ENCODE measurements around the gene CAPZB.

Gene CAPZB

DNA sequence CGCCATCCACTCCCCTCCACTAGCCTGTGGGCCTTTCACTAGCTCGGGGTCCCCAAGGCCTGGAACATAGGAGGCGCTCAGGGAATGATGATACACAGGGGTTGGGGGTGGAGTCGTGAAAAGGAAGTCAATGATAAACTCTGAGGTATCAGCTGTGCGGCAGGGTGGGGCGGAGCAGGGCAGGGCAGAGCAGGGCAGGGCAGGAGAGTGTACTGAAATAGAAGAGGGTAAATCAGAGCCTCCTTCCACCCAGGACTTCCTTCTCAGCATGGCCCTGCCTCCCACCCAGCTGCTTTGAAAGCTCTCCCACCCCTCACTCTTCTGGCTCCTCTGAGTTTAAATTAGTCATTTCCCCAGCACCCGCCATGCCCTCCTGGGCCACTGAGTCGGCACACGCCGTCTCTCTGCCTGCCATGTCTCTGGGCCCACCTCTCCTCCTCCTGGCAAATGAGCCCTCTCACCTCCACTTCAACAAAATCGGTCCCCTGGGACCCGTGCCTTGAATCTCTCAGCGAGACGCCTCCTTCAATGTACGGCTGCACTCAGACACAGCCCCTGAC lies 16.9 kb downstream of the CAPZB start:
- no peak for DNase-seq (ENCODE audit: low read depth)

DNA sequence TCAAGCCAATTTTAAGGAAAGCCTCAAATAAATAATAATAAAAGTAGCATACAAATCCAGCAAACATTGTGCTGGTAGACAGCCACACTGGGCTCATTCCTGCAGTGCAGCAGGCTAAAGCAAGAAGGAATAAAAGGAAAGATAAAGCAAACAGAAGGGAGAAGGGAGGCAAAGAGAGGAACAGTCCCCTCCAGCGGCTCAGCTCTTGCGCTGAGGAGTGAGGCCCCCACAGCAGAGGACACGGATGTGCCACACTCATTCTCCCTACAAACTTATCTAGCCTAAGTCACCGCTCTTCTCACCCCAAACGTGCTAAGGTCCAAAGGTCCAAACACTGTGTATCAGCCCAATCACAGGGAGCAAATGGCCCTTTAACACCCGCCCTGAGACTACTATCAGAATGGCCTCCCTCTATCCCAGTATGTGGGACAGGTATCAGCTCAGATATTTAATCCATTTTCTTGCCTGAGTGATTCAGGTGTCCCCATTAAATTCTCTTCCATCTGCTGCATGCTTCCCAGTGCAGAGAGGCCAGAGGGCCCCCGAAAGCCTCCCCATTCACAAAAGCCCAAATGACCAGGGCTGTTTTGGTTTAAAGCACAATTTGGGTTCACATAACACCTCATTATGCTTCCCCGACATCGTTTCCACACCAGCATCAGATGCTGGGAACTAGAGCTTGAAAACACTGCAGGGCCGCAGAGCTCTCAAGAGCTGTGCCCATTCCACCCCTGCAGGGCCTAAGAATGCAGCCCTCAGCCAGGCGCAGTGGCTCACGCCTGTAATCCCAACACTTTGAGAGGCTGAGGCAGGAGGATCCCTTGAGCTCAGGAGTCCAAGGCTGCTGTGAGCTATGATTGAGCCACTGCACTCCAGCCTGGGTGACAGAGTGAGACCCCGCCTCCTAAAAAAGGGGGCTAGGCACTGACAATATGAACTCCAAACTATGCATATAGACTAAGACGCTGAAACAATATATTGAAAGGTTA lies 17.8 kb downstream of the CAPZB start:
- DNase-seq (ENCODE audit: low read depth): no peak

DNA sequence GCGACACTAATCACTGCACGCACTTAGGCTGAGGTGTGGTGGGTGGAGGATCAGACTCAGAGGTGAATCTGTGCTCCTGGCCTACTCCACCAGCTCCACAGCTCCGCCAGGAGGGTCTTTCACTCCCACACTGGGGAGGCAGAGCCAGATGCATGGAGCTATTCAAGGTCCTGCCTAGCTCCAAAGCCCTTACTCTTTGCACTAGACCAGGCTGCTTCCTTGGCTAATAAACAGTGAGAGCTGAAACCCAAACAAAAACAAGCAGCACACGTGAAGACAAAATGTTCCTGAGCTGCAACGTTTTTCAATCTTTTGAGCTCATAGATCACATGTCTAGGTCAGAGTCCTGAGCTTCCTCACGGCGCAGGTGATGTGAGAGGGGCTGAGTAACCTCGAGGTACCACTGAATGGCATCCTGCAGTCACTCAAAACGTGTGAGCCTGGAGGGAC lies 19.2 kb downstream of the CAPZB start:
- no peak for DNase-seq (ENCODE audit: low read depth)

DNA sequence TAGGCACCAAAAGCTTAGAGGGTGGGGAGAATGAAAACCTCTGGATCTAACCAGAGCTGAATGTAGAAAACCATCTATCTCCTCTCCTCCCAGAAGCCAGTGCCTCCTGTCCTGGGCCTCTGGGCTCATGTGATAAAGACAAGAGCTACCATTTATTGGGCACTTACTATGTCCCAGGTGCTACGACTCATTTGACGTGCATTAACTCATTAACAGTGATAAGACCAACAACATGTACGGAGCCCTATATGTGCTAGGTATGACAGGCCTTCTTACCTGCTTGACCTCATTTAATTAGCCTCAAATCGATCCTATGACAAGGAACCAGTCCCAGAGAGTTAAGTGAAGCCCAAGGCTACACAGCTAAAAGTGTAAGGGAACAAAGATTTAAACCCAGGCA lies 19.7 kb downstream of the CAPZB start:
- no peak for DNase-seq (ENCODE audit: low read depth)

DNA sequence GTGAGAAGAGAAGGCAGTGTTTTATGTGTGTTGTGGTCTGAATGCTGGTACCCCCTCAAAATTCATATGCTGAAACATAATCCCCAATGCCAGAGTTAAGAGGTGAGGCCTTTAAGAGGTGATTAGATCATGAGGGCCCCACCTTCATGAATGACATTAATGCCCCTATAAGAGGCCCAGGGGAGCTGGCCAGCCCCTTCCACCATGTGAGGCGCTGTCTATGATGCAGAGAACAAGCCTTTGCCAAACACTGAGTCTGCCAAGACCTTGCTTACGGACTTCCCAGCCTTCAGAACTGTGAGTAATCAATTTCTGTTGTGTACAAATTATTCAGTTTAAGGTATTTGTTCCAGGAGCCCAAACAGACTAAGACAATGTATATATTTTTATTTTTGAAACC lies 20.2 kb downstream of the CAPZB start:
- no peak for DNase-seq (ENCODE audit: low read depth)

DNA sequence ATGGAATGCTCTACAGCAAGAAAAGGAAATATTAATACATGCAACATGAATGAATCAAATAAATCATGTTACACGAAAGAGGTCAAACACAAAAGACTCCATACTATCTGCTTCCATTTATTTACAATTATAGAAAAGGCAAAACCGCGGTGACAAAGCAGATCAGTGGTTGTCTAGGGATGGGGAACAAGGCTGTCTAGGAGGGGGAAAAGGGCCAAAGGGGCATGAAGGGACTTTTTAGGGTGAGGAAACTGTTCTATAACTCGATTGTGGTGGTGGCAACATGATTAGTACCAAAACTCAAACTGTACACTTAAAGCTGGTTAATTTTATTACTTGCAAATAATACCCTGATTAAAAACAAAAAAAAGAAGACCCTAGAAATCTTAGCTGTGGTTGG lies 20.6 kb downstream of the CAPZB start:
- DNase-seq (ENCODE audit: low read depth): no peak

DNA sequence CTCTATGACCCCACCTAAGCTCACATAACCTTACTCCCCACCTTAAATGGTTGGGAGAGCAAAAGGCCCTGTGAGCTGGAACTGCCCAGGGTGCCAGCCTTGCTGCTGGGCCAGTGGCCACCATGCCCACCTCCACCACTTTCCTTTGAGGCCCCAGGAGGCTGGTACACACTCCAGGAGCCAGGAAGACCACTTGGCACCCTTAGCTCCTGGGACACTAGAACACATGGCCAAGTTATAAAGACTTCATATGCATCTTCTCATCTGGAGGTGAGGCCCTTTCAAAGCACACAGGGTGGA lies 21.9 kb downstream of the CAPZB start:
- DNase-seq (ENCODE audit: low read depth): no peak

DNA sequence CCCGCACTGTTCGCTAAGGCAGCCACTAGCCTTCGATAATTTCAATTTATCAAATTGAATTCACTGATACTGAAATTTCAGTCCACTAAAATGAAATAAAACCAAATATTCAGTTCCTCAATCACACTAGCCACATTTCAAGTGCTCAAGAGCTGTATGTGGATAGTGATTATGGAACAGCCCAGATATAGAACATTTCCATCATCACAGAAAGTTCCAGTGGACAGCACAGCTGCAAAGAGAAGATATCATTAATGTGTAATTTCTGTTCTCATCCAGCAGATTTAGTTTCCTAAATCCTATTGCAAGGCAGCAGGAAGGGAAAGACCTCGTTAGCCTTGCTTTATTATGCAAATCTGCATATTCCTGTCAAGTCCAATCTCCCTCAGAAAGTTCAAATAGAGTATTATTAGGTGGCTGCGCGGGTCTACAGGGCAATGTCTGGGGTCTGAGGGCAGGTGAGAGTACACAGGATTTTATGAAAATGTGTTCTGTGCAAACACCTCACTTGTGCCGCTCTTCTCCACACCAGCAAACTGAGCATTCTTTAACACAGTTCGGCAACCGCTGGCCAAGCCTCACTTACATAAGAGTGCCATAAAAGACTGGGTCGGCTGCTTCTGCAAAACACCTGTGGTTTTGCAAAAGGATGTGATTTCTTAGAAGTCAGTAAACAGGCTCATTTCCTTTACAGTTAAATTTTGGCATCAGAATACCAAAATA lies 22.4 kb downstream of the CAPZB start:
- DNase-seq (ENCODE audit: low read depth): no peak

DNA sequence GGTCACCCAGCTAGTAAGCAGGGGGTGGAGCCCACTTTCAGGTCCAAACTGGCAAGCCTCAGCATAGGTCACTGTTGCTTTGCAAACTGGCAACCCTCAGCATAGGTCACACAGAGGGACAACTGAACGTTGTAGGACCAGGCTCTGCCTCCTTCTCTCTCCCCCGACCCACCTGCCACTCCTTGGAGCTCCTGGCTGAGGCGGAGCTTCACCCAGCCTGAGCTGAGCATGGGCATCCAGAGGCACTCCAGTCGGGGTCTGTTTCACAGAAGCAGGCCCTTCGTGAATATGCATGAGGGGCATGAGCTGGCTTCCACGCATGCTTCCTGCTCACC lies 24.2 kb downstream of the CAPZB start:
- DNase-seq (ENCODE audit: low read depth): no peak

DNA sequence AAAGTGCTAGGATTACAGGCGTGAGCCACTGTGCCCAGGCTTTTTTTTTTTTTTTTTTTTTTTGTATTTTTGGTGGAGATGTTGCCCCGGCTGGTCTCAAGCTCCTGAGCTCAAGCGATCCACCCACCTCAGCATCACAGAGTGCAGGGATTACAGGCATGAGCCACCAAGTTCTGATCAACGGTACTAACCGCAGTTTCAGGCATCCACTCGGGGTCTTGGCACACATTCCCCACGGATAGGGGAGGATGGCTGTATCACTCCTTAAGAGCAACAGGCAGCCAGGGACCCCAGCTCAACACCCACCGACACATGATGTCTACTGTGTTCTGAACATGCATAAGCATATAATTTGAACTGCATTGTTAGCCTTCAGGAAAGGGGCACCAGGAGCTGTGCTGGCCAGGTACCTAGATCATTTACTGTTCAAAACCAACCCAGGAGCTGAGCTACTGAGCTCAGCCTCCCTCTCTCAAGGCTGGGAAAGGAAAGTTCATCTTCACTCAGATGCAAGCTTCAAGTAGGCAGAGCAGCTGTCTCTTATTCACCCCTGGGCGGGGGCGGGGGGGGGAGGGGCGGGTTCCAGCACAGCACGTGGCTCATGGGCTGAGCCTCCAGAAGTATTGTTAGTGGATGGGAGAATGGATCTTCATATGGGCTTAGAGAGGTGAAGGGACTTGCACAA lies 24.7 kb downstream of the CAPZB start:
- no peak for DNase-seq (ENCODE audit: low read depth)

DNA sequence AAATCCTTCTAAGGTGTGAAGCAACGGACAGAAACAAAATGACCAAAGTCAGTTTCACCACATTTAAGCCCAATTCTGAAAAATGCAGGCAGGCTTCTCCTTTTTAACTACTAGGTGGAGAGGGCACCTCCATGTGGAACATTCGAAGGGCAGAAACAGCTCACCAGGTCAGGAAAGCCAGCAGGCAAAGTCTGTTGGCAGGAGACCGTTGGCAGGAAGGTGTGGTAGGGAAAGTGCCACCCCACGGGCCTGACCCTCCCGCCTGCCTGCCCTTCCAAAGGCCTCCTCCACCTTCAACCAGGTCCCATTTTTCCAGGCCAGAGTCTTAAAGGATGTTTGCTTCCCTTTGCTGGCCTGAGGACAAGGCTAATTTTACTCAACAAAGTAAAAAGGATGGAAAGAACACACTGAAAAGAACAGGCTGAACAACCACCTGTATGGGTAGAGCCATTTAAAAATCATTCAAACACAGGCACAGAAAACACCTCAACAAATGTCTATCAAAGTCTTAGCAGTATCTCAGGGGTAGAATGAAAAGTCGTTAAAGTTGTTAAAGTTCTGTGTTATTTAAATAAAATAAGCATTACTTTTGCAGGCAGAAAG lies 26.4 kb downstream of the CAPZB start:
- DNase-seq (ENCODE audit: low read depth): no peak

DNA sequence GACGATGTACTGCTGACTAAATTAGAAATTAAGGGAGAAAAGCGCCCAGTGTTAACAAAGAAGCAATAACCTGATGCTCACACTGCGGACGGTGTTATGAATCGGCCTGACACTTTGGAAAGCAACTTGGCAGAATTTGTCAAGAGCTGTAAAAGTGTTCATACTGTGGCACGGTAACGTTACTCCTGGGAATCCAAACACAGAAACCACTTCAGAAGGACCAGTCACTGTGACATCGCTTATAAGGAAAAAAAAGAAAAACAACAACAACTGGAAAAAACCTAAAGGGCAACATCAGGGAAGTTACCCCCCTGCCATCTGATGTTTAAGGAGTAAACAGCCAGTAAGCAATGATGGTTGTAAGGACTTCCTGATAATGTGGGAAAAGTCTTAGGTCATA lies 27.7 kb downstream of the CAPZB start:
- no peak for DNase-seq (ENCODE audit: low read depth)

DNA sequence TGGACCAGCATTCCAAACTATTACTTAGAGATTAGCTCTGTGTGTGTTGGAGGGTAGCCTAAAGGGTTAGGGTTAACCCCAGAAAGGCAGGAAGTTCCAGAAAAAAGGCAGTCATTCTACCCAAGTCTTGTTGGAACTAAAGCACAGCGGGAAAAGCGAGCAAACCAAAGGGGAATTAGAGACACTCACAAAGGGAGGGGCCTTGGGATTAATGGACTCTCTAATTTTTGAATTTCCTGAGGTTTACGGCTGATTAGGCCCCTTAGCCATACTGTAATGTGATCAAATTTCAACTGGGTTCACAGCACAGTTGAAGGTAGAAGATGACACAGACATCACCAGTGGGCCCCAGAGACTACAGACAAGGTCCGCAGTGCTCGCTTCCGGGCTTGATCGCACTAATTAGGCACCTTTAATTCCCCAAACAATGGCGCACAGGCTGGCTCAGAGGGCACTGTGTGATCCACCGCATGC lies 28.3 kb downstream of the CAPZB start:
- no peak for DNase-seq (ENCODE audit: low read depth)

DNA sequence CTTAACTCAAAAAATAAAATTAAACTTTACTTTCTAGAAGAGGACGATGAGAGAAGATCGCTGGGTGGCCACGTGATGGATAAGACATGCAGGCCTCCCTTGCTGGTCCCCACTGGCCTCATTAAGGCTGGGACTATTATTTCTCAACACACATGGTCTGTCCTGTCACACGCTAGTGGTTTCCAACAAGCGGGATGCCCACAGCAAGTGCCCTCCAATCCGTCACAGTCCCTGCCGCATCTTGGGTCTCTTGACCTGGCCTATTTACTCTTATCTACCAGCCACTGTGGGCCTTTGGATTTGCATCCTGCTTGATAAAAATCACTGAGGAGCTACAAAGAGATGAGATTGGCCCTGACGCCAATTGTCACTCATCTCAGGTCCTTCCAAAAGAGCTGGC lies 30.0 kb downstream of the CAPZB start:
- no peak for DNase-seq (ENCODE audit: low read depth)

DNA sequence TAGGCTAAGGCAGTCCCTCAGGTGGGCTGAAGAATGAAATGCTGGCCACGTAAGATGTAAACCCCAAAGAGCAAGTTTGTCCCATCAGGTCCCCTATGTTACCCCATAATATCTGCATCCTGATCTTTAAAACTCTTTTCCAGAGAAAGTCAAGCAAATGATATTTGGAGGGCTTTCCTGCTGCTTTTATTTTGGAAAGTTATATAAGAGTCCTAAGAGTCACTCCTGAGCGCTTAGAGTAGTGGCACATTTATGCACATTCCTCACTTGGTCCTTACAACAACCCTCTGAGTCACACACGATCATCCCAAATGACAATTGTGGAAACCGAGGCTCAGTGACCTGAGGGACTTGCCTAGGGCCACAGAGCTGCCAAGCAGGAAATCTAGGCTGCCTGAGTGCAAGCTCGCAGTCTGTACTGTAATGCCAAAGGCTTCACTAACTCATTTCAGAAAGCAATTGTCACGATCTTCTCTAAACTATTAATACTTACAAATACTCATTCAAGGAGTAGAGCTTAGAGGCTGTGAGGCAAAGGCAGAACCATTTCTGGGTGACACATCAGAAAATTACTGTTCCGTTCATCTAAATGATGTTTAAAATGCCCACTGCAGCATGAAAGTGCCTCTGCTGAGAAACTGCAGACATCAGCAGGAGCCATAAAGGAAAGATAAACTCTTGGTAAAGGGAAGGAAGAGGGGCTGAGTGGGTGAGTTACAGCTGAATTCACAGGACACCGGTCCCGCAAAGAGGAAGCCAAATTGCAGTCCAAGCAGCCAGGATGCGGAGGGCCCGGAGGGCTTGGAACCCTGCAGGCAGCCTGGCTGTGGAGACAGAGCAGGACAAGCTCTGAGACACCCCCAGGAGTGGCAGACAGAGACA lies 30.8 kb downstream of the CAPZB start:
- no peak for DNase-seq (ENCODE audit: low read depth)

DNA sequence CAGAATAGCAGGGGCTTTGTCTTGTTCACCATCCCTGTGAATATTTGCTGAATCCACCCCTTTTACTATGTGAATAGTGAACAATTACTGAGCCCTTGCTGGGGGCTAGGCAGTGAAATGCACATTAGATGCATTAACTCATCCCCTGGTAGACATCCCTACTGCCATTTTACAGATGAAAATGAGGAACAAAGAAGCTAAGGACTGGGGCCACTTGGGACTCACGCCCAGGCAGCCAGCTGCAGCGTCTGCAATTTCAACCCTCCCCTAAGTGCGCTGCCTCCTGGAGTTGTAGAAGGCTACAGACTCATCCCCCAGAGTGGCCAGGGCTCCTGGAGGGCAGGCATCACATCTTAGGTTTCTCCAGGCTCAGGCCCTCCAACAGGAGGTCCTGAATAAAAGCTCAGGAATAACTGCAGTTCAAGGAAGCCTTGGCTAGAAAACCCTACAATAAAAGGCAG lies 31.6 kb downstream of the CAPZB start:
- no peak for DNase-seq (ENCODE audit: low read depth)

DNA sequence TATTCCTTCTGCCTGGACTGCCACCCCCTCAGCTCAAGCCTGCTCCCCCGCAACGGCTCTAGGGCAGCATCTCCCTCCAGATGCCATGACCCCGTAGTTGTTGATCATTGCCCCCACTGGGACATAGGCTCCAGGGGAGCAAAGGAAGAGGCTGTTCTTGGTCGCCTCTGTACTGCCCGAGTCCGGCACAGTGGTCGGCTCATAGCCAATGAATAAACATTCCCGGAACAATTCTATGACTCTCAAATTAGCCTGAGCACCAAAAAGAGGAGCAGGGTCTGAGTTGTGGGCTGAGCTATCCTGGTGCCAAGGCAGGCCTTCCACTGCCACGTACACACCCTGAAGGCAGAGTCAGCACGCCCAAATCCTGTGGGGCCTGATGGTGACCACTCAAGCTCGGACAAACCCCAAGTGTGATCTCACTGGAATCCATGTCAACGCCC lies 33.1 kb downstream of the CAPZB start:
- no peak for DNase-seq (ENCODE audit: low read depth)

DNA sequence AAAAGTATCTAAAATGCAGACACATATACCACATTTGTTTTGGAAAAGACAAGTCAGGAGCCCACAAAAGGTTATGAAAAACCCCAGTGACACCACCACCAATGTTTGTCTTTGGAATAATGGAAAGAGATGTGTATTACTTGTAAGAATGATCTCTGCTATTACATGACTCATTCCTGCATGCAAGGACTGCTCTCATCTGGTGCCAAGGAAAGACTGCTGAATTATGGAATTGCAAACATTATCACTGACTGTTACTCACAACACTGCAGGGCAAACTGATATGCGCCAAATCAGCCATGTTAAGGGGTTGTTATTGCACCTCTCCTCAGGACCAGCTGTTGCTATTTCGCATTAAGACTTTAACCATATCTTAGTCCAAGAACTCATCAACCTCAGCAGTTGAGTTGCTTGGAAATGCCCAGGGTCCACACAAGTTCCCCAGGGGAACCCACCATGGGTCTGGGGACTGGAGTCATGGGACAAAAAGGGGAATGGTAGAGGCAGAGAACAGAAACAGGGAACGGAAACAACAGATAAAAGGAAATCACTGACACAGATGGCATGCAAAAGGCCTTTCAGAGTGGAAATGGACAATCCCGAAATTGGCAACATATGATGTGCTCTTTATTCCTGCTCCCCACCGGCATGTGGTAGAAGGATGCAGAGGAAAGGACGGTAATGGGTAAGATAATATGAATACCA lies 34.4 kb downstream of the CAPZB start:
- no peak for DNase-seq (ENCODE audit: low read depth)

DNA sequence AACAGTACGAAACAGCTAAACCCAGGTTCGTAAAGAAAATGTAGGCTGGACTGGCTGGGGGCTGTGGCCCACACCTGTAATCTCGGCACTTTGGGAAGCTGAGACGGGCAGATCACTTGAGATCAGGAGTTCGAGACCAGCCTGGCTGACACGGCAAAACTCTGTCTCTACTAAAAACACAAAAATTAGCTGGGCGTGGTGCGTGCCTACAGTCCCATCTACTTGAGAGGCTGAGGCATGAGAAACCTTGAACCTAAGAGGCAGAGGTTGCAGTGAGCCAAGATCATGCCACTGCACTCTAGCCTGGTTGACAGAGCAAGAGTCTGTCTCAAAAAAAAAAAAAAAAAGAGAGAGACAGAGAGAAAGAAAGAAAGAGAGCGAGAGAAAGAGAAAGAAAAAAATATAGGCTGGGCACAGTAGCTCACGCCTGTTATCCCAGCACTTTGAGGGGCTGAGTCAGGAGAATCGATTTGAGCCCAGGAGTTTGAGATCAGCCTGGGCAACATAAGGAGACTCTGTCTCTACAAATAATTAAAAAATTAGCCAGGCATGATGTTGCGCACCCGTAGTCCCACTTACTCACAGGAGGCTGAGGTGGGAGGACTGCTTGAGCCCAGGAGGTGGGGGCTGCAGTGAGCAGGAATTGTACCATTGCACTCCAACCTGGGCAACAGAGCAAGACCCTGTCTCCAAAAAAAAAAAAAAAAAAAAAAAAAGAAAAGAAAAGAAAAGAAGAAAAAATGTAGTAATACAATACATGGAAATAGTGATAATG lies 35.7 kb downstream of the CAPZB start:
- DNase-seq (ENCODE audit: low read depth): no peak

Data from stimulated activated CD8-positive, alpha-beta memory T cell treated with anti-CD3 and anti-CD28 coated beads, Interleukin-15, amount 100 ng/mL, for 1 hour (primary cell).